Midbrain (tissue), 1 donor: ENCODE data around the gene DDX55.
"Not testable (repeated sequence)": the region's sequence is repeated elsewhere in the genome, so short reads cannot be mapped to it uniquely, and the experiment has no call there.

Experiments used
- DNase-seq: peaks from one replicate; lab custom pipeline; 2025; lab: John Stamatoyannopoulos, UW

Gene DDX55, protein sequence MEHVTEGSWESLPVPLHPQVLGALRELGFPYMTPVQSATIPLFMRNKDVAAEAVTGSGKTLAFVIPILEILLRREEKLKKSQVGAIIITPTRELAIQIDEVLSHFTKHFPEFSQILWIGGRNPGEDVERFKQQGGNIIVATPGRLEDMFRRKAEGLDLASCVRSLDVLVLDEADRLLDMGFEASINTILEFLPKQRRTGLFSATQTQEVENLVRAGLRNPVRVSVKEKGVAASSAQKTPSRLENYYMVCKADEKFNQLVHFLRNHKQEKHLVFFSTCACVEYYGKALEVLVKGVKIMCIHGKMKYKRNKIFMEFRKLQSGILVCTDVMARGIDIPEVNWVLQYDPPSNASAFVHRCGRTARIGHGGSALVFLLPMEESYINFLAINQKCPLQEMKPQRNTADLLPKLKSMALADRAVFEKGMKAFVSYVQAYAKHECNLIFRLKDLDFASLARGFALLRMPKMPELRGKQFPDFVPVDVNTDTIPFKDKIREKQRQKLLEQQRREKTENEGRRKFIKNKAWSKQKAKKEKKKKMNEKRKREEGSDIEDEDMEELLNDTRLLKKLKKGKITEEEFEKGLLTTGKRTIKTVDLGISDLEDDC

GRCh38 chr12:123601602-123602489 lies at the start of gene DDX55:
DDX55 (plus strand) TSS chr12:123602099; CDS start chr12:123602149, 50 bp downstream.
- DNase-seq, result peak; percentile 87

DNA sequence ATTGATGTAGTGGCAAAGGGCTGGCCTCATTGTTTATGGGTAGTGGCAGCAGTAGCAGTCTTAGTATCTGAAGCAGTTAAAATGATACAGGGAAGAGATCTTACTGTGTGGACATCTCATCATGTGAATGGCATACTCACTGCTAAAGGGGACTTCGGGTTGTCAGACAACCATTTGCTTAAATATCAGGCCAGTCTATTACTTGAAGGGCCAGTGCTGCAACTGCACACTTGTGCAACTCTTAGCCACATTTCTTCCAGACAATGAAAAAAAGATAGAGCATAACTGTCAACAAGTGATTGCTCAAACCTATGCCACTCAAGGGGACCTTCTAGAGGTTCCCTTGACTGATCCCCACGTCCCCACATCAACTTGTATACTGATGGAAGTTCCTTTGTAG lies 47.8 kb upstream of the DDX55 start:
- DNase-seq, result not testable (repeated sequence)

- not testable (repeated sequence) for DNase-seq
These were observed 47.1 kb upstream of the DDX55 start for GRCh38 chr12:123554843-123555242.

- DNase-seq, result not testable (repeated sequence)
These were observed 43.4 kb upstream of the DDX55 start for GRCh38 chr12:123558487-123558886.

GRCh38 chr12:123559468-123559867 lies 42.4 kb upstream of the DDX55 start:
- no peak for DNase-seq

DNA sequence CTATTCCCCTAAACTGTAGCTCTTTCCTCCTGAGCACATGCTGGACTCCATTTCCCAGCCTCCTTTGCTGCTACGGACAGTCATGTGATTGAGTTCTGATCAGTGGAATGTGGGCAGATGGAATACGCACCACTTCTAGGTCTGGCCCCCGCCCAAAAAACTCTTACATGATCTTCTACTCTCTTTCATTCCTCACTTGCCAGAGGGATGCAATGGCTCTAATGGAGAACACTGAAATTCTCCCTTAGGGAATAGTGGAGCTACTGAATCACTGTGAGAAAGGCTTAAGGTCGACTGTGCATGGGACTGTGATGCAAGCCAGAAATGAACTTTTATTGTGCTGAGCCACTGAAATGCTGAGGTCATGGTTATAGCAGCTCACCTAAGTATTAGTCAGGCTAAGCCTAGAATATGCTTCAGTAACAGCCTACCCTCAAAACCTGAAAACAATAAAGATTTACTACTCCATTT lies 30.5 kb upstream of the DDX55 start:
- DNase-seq, result no peak

DNA sequence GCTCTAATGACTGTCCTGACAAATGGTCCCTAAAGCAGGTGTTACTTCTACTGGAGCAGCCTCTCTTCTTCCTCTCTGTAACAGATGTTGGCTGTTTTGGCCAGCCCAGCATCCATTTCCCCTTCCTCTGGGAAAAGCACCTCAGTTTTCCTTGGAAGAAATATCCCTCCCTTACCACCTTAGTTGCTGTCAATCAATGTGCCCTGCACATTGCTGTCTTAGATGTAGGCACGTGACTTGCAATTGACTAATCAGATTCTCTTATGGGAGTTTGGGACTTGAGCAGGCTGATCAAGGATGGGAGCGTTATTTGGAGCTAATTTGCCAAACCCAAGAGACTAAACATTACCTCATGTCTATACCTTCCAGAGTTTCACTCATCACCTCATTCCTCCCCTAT lies 29.5 kb upstream of the DDX55 start:
- no peak for DNase-seq

GRCh38 chr12:123573870-123574269 lies 28.0 kb upstream of the DDX55 start:
- no peak for DNase-seq

DNA sequence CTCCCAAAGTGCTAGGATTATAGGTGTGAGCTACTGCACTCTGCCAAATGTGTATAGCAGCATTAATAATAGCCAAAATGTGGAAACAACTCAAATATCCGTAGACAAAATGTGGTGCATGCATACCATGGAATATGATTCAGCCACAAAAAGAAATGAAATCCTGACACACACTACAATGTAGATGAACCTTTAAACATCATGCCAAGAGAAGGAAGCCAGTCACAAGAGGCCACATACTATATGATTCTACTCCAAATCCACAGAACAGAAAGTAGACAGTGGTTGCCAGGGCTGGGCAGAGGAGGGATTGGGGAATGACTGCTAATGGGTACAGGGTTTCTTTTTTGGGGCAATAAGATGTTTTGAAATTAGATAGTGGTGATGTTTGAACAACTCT lies 25.3 kb upstream of the DDX55 start:
- DNase-seq, result no peak

DNA sequence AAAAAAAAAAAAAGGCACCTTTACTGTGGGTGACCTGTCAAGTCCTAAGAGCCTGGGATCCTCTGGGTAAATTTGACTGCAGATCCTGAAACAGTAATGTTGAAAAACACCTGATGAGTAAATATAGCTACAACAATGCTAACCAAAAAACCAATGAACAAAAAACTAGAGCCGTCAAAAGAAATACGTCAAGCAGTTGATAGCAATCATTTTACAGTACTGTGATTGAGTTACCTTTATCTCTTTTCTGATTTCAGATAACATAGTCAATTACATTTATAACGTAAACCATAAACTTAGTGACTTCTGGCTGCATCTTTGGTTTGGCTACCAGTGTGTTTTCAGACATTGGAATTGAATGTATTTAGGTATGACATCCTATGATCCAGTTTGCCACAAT lies 23.7 kb upstream of the DDX55 start:
- no peak for DNase-seq

- DNase-seq, result not testable (repeated sequence)
These were observed 23.1 kb upstream of the DDX55 start for GRCh38 chr12:123578829-123579228.

DNA sequence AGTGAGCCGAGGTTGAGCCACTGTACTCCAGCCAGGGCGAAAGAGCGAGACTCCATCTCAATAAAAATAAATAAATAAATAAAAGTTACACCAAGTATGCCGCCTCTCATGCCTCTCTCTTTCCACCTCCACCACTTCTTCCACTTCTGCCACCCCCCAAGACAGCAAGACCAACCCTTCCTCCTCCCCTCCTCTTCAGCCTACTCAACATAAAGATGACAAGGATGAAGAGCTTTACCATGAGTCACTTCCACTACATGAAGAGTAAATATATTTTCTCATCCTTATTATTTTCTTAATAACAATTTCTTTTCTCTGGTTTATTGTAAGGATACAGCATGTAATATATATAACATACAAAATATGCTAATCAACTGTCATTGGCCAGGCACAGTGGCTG lies 21.1 kb upstream of the DDX55 start:
- no peak for DNase-seq

DNA sequence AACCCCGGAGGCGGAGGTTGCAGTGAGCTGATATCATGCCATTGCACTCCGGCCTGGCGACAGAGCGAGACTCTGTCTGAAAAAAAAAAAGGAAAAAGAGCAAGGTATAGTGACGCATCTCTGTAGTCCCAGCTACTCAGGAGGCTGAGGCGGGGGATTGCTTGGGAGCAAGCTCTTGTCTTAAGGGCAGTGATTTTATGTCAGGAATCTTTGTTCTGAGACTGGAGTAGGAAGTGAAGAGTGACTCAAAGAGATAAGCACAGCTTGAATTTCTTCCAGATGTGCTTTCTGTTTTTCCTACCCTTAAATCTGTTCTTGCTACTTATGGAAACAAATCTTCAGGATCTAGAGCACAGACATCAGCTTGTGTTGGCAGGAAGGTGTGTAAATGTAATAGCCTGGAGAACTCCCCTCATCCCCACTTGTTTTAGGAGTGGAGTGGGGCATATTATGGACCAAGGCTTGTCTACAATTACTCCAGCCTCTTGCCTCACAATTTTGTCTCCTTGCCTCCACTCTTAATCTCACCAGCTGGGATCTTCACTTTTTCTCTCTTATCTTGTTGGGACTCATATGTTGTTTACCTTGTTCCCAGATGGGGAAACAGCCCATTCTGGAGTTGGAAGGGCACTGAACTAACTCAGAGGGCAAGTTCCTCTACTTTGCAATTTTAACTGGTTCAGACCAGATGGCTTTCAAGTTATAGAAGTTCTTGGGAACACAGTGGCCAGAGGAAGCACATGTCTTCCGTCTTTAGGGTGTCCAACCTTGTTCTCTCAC lies 10.0 kb upstream of the DDX55 start:
- no peak for DNase-seq

DNA sequence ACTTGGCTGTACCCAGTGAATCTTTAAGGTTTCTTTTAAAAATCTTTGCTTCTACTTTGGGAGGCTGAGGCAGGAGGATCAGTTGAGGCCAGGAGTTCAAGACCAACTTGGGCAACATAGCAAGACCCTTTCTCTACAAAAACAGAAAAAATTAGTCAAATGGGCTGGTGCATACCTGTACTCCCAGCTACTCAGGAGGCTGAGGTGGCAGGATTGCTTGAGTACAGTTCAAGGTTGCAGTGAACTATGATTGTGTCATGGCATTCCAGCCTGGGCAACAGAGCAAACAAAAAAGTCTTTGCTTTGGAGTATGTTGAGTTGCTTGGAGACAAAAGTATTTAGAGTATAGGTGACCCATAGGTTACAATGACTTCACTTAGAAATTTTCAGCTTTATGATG lies 6.2 kb upstream of the DDX55 start:
- DNase-seq, result no peak

DNA sequence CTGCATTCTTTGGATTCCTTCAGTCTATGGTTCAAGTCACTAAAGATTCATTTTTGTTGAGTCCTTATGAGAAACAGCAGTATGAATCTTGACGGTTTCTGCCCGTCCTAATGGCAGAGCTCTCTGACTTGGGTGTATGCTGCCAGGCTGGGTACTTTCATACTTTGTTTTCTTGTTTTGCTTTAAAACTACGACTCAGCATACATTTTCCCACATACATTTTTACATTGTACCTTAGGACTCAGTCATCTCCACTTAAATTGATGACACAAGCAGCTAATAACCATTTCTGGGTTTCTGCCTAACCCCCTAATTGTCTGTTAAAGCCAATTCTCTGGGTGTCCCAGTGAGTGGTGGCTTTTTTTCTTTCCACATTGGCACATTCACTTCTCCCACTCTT lies 4.8 kb upstream of the DDX55 start:
- no peak for DNase-seq

GRCh38 chr12:123598522-123598921 lies 3.4 kb upstream of the DDX55 start:
- no peak for DNase-seq

GRCh38 chr12:123599310-123599709 lies 2.6 kb upstream of the DDX55 start:
- no peak for DNase-seq

GRCh38 chr12:123599721-123600120 lies 2.2 kb upstream of the DDX55 start:
- no peak for DNase-seq

GRCh38 chr12:123602651-123603195 lies 824 bp downstream of the DDX55 start:
- DNase-seq, result no peak

- DNase-seq, result not testable (repeated sequence)
These were observed 1.6 kb downstream of the DDX55 start for GRCh38 chr12:123603495-123603894.

DNA sequence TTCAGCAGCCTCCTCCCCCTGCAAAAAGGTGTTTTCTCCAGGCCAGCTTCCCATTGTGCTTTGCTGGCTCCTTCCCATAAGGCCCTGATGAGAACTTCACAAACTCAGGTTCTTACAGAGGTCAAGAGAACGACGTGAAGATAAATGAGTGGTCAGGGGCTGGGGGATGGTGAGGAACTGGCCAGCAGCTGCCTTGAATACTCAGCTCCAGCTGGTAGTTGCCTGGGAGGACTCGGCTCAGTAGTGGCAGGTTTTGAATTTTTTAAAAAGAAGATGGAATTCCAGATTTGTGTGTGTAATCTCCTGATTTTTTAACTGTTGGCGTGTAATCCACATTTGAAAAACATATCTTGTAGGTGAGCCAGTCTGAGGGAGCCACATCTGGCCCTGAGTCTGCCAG lies 5.9 kb downstream of the DDX55 start:
- DNase-seq, result no peak
